ENCODE data around the gene LBX2.

Gene LBX2

GRCh38 chr2:74450570-74451190 lies 48.7 kb downstream of the LBX2 start:
- DNase-seq, result no peak

- DNase-seq, result no peak
These were observed 50.6 kb downstream of the LBX2 start for GRCh38 chr2:74448771-74449170.

Data from CD4-positive, alpha-beta T cell treated with Interleukin-10 for 1 hour (primary cell).